HG03039 (cell line): Measurements from ENCODE around the gene AGO4.
"Not testable (repeated sequence)": the region's sequence is repeated elsewhere in the genome, so short reads cannot be mapped to it uniquely, and the experiment has no call there.

ENCODE experiments used
- ATAC-seq: cut with Tn5 transposase; IDR thresholded peaks from one replicate; pipeline ENCODE4 v1.9.1; 2021; ENCODE audit warnings: mild to moderate bottlenecking, moderate library complexity; ENCODE audit not compliant: unreplicated experiment

Gene AGO4

DNA sequence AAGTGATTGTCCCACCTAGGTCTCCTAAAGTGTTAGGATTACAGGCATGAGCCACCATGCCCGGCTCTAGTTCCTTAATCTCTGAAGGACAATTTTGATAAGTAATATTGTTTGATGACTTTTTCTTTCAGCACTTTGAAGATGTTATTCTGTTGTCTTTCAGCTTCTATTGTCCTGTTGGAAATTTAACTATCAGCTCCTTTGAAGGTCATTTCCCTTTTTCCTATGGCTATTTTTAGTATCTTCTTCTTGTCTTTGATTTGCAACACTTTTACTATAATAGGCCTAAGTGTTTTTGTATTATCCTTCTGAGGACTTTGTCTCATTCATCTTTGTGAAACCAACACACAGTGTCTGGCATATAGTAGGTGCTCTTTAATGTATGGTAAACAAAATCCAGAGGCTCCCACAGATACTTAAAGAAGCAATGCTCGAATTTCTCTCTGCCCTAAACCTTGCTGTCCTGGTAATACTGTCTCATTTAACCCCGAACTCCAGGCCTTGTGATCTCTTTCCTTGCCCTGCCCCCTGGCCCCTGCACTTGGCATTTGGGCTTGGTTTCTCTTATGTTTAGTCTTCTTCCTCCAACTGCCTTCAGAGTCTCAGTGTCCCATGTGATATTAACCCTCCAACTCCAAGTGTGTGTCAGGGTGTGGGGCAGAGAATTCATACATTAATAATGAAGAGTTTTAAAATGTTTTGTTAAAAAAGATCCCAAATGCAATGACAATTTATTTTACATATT lies 56.2 kb downstream of the AGO4 start:
- ATAC-seq, result no peak

- no peak for ATAC-seq
Measured at GRCh38 chr1:35864813-35865212, 57.0 kb downstream of the AGO4 start.

DNA sequence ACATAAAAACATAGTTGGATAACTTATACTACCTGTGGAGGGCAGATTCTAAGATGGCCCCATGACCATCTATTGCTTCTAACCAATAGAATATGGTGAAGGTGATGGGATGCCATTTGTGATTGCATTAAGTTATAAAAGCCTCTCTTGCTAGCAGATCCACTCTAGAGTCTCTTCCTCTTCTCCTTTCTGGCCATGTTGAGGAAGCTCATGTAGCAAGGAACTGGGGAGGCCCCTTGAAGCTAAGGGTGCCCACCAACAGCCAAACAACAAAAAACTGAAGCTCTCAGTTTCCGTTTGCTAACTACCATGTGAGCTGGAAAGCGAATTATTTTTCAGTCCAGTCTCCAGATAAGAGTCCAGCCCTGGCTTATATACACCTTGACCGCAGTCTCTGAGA lies 59.2 kb downstream of the AGO4 start:
- ATAC-seq, result no peak

- ATAC-seq, result not testable (repeated sequence)
Measured at GRCh38 chr1:35869245-35869950, 61.6 kb downstream of the AGO4 start.

DNA sequence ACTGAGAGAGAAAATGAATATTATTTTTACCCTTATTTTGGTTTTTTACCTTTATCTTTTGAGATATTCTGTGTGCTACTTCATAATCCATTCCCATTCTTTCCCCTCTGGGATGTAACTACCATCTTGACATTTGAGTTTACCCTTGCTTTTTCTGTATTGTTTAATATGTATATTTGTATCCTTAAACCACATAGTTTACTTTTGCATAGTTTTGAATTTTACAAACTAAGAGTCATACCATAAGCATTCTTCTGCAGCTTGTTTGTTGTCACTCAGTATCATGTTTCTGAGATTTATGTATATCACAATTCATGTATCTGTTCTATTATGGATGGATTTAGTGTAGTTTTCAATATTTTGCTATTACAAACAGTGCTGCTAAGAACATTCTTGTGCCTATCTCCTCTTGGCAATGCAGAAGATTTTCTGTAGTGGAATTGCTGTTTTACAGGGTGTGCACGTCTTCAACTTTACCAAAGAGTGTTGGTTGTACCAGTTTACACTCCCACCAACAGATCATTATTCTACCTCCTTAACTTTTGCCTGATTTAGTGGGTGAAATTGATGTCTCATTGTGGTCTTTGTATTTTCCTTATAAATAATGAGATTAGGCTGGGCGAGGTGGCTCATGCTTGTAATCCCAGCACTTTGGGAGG lies 63.0 kb downstream of the AGO4 start:
- no peak for ATAC-seq

DNA sequence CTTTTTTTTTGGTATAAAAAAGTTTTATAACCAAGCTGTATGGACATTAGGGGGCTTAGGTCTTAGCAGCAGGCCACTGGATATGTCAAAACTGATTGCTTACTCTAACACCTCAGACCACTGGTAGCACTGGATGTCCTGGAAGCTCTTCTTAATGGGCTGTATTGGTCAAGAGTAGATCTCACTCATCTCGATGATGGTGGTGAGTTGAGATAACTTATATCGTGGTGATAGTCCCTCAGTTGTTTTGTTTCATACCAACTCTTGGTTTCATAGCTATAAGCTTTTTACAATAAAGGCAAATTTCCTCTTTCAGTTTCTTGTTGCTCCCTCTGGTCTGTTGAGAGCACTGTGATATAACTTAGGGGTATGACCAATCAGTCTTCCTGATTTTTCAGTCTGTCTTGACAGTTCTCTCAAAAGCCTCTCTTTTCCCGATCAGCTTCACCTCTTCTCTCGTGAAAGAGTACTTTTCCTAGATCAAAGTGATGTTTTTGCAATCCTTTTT lies 65.5 kb downstream of the AGO4 start:
- no peak for ATAC-seq

GRCh38 chr1:35874115-35874514 lies 66.3 kb downstream of the AGO4 start:
- not testable (repeated sequence) for ATAC-seq

- no peak for ATAC-seq
Measured at GRCh38 chr1:35876988-35877387, 69.2 kb downstream of the AGO4 start.

- no peak for ATAC-seq
Measured at GRCh38 chr1:35881850-35882273, 74.0 kb downstream of the AGO4 start.

- no peak for ATAC-seq
Measured at GRCh38 chr1:35882586-35882944, 74.7 kb downstream of the AGO4 start.

DNA sequence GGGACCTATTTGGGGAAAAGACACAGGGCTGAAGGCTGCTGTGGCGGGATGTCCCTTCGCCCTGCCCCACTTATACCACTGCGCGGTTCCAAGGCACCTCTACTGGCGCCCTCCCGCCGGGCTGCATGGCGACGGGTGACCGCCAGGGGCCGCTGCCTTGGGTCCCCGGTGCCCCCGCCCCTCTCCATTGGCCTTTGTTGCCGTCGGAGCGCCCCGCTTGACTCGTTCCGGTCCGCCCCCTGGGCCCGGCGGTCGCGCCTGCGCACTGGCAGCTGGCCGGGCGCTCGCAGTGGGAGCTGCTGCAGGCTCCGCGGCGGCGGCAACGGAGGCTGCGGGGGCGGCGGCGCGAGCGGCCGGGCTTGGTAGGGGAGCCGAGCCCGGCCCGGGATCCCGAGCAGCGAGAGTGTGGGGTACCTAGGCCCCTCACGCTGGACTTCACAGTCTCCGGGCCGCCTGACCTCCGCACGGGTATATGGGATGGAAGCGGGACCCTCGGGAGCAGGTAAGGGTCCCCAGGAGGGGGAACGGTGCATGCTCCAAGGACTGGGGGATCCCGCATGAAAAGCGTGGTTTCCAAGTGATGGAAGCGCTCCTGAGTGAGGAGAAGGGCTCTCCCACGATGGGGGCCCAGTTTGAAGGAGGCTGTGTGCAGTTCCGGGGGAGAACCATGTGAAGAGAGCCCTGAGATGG lies 75.3 kb downstream of the AGO4 start, which contains the start of gene AGO1:
Gene AGO1, plus strand, starts transcription at position 265 of the 690 bp plus-strand sequence. Its CDS starts 213 bp downstream, at position 478.
- peak; percentile 77 for ATAC-seq

DNA sequence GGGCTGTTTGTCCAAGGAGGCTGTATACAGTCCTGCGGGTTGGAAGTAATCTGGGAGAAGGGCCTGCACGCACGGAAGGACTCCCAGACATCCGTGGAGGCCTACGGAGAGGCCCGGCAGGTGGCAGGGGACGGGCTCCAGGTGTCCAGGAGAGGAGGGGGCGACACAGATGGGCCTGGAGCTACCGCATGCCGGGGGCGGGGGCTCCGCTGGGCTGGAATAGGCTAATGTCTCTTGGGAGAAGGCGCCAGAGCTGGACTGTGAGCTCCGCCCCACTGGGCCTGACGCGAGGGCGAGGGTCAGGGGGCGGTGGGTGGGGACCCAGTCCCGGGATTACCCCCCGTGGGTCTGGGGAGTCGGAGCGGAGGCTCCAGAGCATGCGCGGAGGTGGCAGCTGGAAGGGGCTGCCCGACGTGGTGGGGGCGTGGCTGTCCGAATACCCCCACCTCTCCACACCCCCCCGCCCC lies 75.9 kb downstream of the AGO4 start:
- ATAC-seq, result peak; percentile 16

- ATAC-seq, result no peak
Measured at GRCh38 chr1:35884934-35885333, 77.1 kb downstream of the AGO4 start.

DNA sequence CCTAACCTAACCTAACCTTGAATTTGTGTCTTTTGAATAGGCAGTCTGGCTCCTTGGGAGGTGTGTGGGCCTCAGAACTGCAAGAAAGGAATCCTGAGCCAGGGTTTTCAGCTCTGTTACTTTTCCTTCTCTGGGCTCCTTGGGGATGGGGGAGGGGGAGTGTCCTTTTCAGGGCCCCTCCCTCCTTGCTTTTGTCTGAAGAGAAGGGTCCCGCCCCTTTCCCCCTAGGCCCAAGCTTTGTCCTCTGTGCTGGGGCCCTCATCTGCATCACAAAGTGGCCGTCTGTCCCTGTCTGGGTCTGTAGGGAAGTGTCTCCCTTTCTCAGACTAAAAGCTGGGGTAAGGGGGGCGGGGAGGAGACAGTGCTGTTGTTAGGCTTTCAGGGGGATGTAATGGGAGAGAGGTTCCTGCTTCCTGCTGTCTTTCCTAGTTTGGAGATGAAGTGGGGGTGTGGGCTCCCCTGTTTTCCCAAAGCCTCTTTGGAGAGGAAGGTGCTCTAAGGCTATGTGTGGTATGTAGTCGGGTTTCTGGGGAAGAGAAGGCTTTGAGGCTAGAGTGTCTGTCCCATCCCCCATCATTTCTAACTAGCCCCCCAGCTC lies 78.2 kb downstream of the AGO4 start:
- no peak for ATAC-seq

GRCh38 chr1:35886577-35887431 lies 79.0 kb downstream of the AGO4 start:
- no peak for ATAC-seq

DNA sequence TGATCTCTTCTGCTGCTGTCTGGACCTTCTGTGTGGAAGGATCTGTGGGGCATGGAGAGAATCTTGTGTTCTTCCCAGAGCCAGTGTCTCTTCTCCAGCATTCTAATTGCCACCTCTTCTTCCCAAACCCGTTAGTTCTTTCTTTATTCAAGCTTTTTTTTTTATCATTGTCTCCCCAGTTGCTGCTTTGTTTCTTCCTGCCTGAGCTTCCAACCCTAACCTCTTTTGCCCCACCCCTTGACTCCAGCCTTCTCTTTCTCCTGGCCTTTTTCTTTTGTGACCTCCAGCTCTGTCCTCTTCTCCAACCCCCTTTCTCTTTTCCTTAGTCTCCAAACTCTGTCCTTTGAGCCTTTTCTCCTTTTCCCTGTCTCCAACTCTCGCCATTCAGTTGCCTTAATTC lies 79.7 kb downstream of the AGO4 start:
- no peak for ATAC-seq

- no peak for ATAC-seq
Measured at GRCh38 chr1:35888255-35888654, 80.4 kb downstream of the AGO4 start.

- not testable (repeated sequence) for ATAC-seq
Measured at GRCh38 chr1:35888981-35889380, 81.2 kb downstream of the AGO4 start.

- ATAC-seq, result no peak
Measured at GRCh38 chr1:35893051-35893879, 85.4 kb downstream of the AGO4 start.
